K562 (cell line): Measurements from ENCODE around the gene RASD2. TPM values are rescaled to one million over a fixed set of nuclear protein-coding genes. Genes with fewer than 3 reads are reported as not detected.

Experiments used
- ARNT ChIP-seq, 2 experiments: fragments of 450-650 bp; IDR thresholded peaks; 2 replicates each; pipeline ENCODE4 v1.6.1; 2016; ENCODE audit warnings: mild to moderate bottlenecking in 1 of 2
- ATF1 ChIP-seq, 2 experiments: fragments of 450-650 bp in 1 of 2; IDR thresholded peaks; 2 replicates each; pipeline ENCODE4 v1.6.1; 2016; ENCODE audit warnings: missing compliant biosample characterization in 1 of 2, missing genetic modification characterization in 1 of 2
- COPS2 ChIP-seq: fragments of 450-650 bp; conservative IDR thresholded peaks from 2 replicates; pipeline ENCODE4 v1.6.1; 2016; ENCODE audit warnings: mild to moderate bottlenecking, moderate library complexity
- EHMT2 ChIP-seq: fragments of 450-650 bp; IDR thresholded peaks from 2 replicates; pipeline ENCODE4 v1.6.1; 2018; ENCODE audit warnings: antibody characterized with exemption
- HNRNPK ChIP-seq: fragments of 200-400 bp; formaldehyde crosslinking; IDR thresholded peaks from one replicate; pipeline ENCODE4 v1.6.1; 2018; ENCODE audit warnings: mild to moderate bottlenecking, low read depth, low read length; ENCODE audit not compliant: poor library complexity, severe bottlenecking
- HOMEZ ChIP-seq: fragments of 250-450 bp; sonication (Bioruptor Pico); IDR thresholded peaks from 2 replicates; pipeline ENCODE4 v1.4.0; 2020; ENCODE audit warnings: mild to moderate bottlenecking, moderate library complexity
- MAFK ChIP-seq: IDR thresholded peaks from 2 replicates; pipeline ENCODE4 v1.6.1; 2011; ENCODE audit warnings: low read length, improper control_type of control experiment
- MED1 ChIP-seq: sonication (generic); formaldehyde crosslinking; IDR thresholded peaks from 2 replicates; pipeline ENCODE4 v1.8.1; 2023; ENCODE audit warnings: missing genetic modification reagents, borderline replicate concordance
- MTF1 ChIP-seq: fragments of 250-450 bp; sonication (Bioruptor Pico); IDR thresholded peaks from 2 replicates; pipeline ENCODE4 v1.9.0; 2021; ENCODE audit warnings: moderate library complexity, mild to moderate bottlenecking, inconsistent platforms, borderline replicate concordance
- PHTF2 ChIP-seq: fragments of 250-450 bp; sonication (Bioruptor Pico); IDR thresholded peaks from 2 replicates; pipeline ENCODE4 v1.5.0; 2021; ENCODE audit warnings: mild to moderate bottlenecking
- SRSF7 ChIP-seq: fragments of 200-400 bp; formaldehyde crosslinking; optimal IDR thresholded peaks from 2 replicates; pipeline ENCODE3; 2017; ENCODE audit warnings: mild to moderate bottlenecking, low read depth, low read length
- TBP ChIP-seq: optimal IDR thresholded peaks from 2 replicates; pipeline ENCODE3; 2011; ENCODE audit warnings: low read depth, low read length, improper control_type of control experiment
- TEAD4 ChIP-seq, 2 experiments: sonication (generic) in 1 of 2; formaldehyde crosslinking in 1 of 2; IDR thresholded peaks; 2 replicates each; pipeline versions ENCODE4 v1.6.1 to v1.8.0; 2012 to 2022; ENCODE audit warnings: borderline replicate concordance in 1 of 2, inconsistent platforms in 1 of 2, low read length in 1 of 2, mild to moderate bottlenecking in 1 of 2, missing genetic modification reagents in 1 of 2
- ZBTB49 ChIP-seq: sonication (generic); formaldehyde crosslinking; IDR thresholded peaks from 2 replicates; pipeline ENCODE4 v1.8.0; 2022; ENCODE audit warnings: missing genetic modification reagents, mild to moderate bottlenecking, borderline replicate concordance
- ZMIZ1 ChIP-seq, 2 experiments: fragments of 150-350 bp in 1 of 2; IDR thresholded peaks; 2 replicates each; pipeline ENCODE4 v1.6.1; 2012 to 2016; ENCODE audit warnings: low read depth in 2 of 2, low read length in 2 of 2, mild to moderate bottlenecking in 1 of 2, moderate library complexity in 1 of 2
- ZNF121 ChIP-seq: sonication (generic); formaldehyde crosslinking; conservative IDR thresholded peaks from 2 replicates; pipeline ENCODE4 v1.8.0; 2022; ENCODE audit warnings: missing genetic modification reagents
- ZNF175 ChIP-seq: fragments of 200-800 bp; sonication (Bioruptor generic); IDR thresholded peaks from 2 replicates; pipeline ENCODE4 v1.6.1; 2016; ENCODE audit warnings: low read depth, mild to moderate bottlenecking, missing genetic modification characterization, missing compliant biosample characterization
- ZNF282 ChIP-seq: sonication (generic); formaldehyde crosslinking; IDR thresholded peaks from 2 replicates; pipeline ENCODE4 v1.8.1; 2023; ENCODE audit warnings: missing genetic modification reagents
- polyA plus RNA-seq, 8 experiments: library from polyadenylated mRNA; depleted of rRNA in 4 of 8; stranded (reverse) in 5 of 8; unstranded in 3 of 8; fragments of >200 nt; fragmentation: Nextera tagmentation in 2 of 8; fragmentation: Illumina TruSeq in 1 of 8; extraction: Ambion mirVana in 2 of 8; extraction: Trizol in 1 of 8; gene quantifications; 2 replicates each; pipeline versions ENCODE4 v1.2.1 to v1.2.3, GENCODE V29; 2011 to 2014; ENCODE audit warnings: inconsistent platforms in 1 of 8, missing spikeins in 1 of 8
- total RNA-seq, 7 experiments: library from RNA; depleted of rRNA in 6 of 7; stranded (reverse); fragments of >200 nt in 6 of 7; fragmentation: Illumina TruSeq in 2 of 7; extraction: Trizol in 2 of 7; gene quantifications; 2 replicates each; pipeline versions ENCODE4 v1.2.1 to v1.2.3, GENCODE V29; 2011 to 2021; ENCODE audit warnings: low replicate concordance in 1 of 7
- TF ChIP-seq, protein P1 (sequence below): sonication (generic); formaldehyde crosslinking; IDR thresholded peaks from 2 replicates; pipeline ENCODE4 v1.8.0; 2022; ENCODE audit warnings: mild to moderate bottlenecking, low read depth, missing genetic modification reagents

RASD2 gene
- total and polyA plus RNA-seq, 9 of the 15 experiments (the other 6 are each of a cell fraction or from before 2014, with no cell fraction given): 0.05 TPM; not detected in 8

- TF ChIP-seq HOMEZ (CRISPR knock-in tag) (no peak), ZNF175 (CRISPR knock-in tag) (no peak), TEAD4 (IDR thresholded peaks at IDR 0.05; ENCODE audit: low read length) (peak; percentile 77), TEAD4 (CRISPR knock-in tag; IDR thresholded peaks at IDR 0.05; ENCODE audit: borderline replicate concordance) (no peak), TBP (no peak), ZMIZ1 (IDR thresholded peaks at IDR 0.05; ENCODE audit: low read depth in 2 of 2, low read length in 2 of 2) (no peak), ZBTB49 (CRISPR knock-in tag) (no peak), HNRNPK (no peak), ZNF282 (CRISPR knock-in tag) (no peak), MAFK (no peak), EHMT2 (no peak), PHTF2 (CRISPR knock-in tag) (no peak), ZNF121 (CRISPR knock-in tag) (no peak), MED1 (no peak), SRSF7 (no peak), MTF1 (CRISPR knock-in tag) (no peak), ARNT (IDR thresholded peaks at IDR 0.05) (no peak), COPS2 (no peak), ATF1 (CRISPR knock-in tag; IDR thresholded peaks at IDR 0.05) (no peak), ATF1 (tag; IDR thresholded peaks at IDR 0.05) (no peak)
- TF ChIP-seq, protein P1, sequence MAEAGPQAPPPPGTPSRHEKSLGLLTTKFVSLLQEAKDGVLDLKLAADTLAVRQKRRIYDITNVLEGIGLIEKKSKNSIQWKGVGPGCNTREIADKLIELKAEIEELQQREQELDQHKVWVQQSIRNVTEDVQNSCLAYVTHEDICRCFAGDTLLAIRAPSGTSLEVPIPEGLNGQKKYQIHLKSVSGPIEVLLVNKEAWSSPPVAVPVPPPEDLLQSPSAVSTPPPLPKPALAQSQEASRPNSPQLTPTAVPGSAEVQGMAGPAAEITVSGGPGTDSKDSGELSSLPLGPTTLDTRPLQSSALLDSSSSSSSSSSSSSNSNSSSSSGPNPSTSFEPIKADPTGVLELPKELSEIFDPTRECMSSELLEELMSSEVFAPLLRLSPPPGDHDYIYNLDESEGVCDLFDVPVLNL (CRISPR knock-in tag): no peak
Observed at GRCh38 chr22:35521358-35522224, 19.0 kb upstream of the RASD2 start (continued).
